ENCODE data around the gene RFX4. TPM values are rescaled to one million over a fixed set of nuclear protein-coding genes. Genes with fewer than 3 reads are reported as not detected.
"Not testable (repeated sequence)": the region's sequence is repeated elsewhere in the genome, so short reads cannot be mapped to it uniquely, and the experiment has no call there.

Gene RFX4
- total and polyA plus RNA-seq, 2 donors from 2014 or later: not detected

- H3K9ac ChIP-seq (ENCODE audit: low read length in 3 of 3): no peak overlapping the region
- intact Hi-C loops (cut with DNase I): no loop called here
- H3K4me1 ChIP-seq (ENCODE audit: control insufficient read depth in 2 of 3, insufficient read depth in 2 of 3, low read depth in 1 of 3, low read length in 3 of 3): no peaks in the 10 kb centered on the region
- H3K9me3 ChIP-seq (ENCODE audit: control insufficient read depth in 2 of 3, insufficient read depth in 1 of 3, low read length in 3 of 3): peaks cover 0 to under 1% (median 0%) of the 10 kb centered on the region in 3 donors
- H3K4me3 ChIP-seq (ENCODE audit: low read length in 3 of 3): no peak overlapping the region
- DNase-seq (no peak), FAIRE-seq (no peak)
- H3K36me3 ChIP-seq (ENCODE audit: control insufficient read depth in 2 of 3, insufficient read depth in 3 of 3, low read length in 3 of 3): no peaks in the 10 kb centered on the region
- no peak overlapping the region for H3K27ac ChIP-seq (ENCODE audit: low read depth in 2 of 2, low read length in 2 of 2)
- no peaks in the 10 kb centered on the region for H3K27me3 ChIP-seq (ENCODE audit: control insufficient read depth, insufficient read depth, low read length)
- TF ChIP-seq, protein P1, sequence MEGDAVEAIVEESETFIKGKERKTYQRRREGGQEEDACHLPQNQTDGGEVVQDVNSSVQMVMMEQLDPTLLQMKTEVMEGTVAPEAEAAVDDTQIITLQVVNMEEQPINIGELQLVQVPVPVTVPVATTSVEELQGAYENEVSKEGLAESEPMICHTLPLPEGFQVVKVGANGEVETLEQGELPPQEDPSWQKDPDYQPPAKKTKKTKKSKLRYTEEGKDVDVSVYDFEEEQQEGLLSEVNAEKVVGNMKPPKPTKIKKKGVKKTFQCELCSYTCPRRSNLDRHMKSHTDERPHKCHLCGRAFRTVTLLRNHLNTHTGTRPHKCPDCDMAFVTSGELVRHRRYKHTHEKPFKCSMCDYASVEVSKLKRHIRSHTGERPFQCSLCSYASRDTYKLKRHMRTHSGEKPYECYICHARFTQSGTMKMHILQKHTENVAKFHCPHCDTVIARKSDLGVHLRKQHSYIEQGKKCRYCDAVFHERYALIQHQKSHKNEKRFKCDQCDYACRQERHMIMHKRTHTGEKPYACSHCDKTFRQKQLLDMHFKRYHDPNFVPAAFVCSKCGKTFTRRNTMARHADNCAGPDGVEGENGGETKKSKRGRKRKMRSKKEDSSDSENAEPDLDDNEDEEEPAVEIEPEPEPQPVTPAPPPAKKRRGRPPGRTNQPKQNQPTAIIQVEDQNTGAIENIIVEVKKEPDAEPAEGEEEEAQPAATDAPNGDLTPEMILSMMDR (IDR thresholded peaks at IDR 0.05; ENCODE audit: borderline replicate concordance, extremely low read depth, insufficient read depth): no peak
Observed at GRCh38 chr12:106605254-106605653, 22.4 kb downstream of the RFX4 start.

DNA sequence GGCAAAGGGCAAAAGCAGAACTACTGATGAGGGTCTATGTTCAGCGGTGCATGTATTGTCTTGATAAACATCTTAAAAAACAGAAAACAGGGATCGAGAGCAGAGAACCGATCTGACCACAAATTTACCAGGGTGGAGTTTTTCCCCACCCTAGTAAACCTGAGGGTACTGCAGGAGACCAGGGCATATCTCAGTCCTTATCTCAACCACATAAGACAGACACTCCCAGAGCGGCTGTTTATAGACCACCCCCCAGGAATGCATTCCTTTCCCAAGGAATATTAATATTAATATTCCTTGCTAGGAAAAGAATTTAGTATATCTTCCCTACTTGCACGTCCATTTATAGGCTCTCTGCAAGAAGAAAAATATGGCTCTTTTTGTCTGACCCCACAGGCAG is 37.8 kb downstream of the RFX4 start:
- H3K4me1 ChIP-seq (ENCODE audit: control insufficient read depth in 2 of 3, insufficient read depth in 2 of 3, low read depth in 1 of 3, low read length in 3 of 3); DNase-seq; H3K27ac ChIP-seq (ENCODE audit: low read depth in 2 of 2, low read length in 2 of 2); H3K4me3 ChIP-seq (ENCODE audit: low read length in 3 of 3); H3K27me3 ChIP-seq (ENCODE audit: control insufficient read depth, insufficient read depth, low read length); FAIRE-seq; H3K9ac ChIP-seq (ENCODE audit: low read length in 3 of 3); intact Hi-C loops (cut with DNase I); H3K36me3 ChIP-seq (ENCODE audit: control insufficient read depth in 2 of 3, insufficient read depth in 3 of 3, low read length in 3 of 3): not testable (repeated sequence)
- H3K9me3 ChIP-seq (ENCODE audit: control insufficient read depth in 2 of 3, insufficient read depth in 1 of 3, low read length in 3 of 3): peaks cover 0 to 12% (median 2%) of the 10 kb centered on the region in 3 donors

DNA sequence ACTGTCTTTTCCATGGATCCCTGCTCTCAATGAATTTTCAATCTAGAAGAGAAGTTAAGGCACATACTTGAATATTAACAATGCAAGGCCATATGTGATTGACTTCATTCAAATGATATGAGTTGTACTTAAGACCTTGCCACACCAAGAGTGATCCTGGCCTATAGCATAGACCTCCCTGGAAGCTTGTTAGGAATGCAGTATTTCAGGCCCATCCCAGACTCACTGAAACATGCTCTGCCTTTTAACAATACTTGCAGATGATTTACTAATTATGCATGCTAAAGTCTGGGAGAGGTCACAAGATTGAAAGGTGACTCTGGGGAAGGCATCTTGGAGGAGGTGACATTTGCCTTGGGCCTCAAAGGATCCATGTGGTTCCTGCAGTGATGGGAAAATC is 43.2 kb downstream of the RFX4 start:
- Histone ChIP-seq H3K36me3 (ENCODE audit: control insufficient read depth in 2 of 3, insufficient read depth in 3 of 3, low read length in 3 of 3) (no peaks in the 10 kb centered on the region), H3K9me3 (ENCODE audit: control insufficient read depth in 2 of 3, insufficient read depth in 1 of 3, low read length in 3 of 3) (peaks cover 0 to 3% (median 0%) of the 10 kb centered on the region in 3 donors), H3K27ac (ENCODE audit: low read depth in 2 of 2, low read length in 2 of 2) (no peak overlapping the region), H3K27me3 (ENCODE audit: control insufficient read depth, insufficient read depth, low read length) (no peaks in the 10 kb centered on the region), H3K9ac (ENCODE audit: low read length in 3 of 3) (no peak overlapping the region), H3K4me1 (ENCODE audit: control insufficient read depth in 2 of 3, insufficient read depth in 2 of 3, low read depth in 1 of 3, low read length in 3 of 3) (no peaks in the 10 kb centered on the region), H3K4me3 (ENCODE audit: low read length in 3 of 3) (no peak overlapping the region)
- FAIRE-seq (no peak), DNase-seq (no peak)
- intact Hi-C loops (cut with DNase I): no loop called here
- TF ChIP-seq, protein P1 (IDR thresholded peaks at IDR 0.05; ENCODE audit: borderline replicate concordance, extremely low read depth, insufficient read depth): no peak

DNA sequence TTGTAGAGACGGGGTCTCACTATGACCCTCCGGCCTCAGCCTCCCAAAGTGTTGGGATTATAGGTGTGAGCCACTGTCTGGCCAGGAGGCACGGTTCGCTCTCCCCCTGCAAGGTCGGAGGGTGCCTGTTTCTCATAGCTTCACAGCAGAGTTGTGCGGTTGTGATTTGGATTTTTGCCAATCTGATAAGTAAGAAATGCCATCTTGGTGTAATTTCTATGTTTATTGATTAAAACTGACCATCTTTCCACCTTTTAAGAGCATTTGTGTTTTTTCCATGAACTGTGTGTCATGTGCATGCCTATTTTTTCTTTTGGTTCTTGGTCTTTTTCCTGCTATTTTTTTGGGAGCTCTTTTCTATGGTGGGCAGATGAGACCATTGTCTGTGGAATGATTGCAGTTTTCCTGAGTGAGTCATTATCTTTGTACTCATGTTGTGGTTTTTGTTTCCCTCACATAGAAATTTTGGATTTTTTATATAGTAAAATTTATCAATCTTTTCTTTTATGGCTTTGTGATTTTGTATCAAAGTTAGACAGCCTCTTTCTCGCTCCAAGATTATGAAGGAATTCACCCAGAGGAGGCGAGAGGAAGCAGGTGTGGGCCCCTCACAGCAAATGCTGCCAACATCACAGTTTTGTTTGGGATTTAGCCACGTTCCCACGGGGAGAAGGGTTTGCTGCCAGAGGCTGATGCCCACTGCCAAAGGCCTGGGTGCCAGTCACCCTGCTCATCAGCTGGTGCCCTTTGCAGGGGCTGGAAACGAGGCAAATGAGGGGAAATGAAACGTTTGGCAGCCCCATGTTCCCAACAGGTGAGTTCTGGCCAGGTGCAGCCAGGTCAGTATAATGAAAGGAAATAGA is 47.2 kb downstream of the RFX4 start:
- Histone ChIP-seq H3K27ac (ENCODE audit: low read depth in 2 of 2, low read length in 2 of 2) (no peak overlapping the region), H3K4me1 (ENCODE audit: control insufficient read depth in 2 of 3, insufficient read depth in 2 of 3, low read depth in 1 of 3, low read length in 3 of 3) (no peaks in the 10 kb centered on the region), H3K4me3 (ENCODE audit: low read length in 3 of 3) (no peak overlapping the region), H3K9ac (ENCODE audit: low read length in 3 of 3) (no peak overlapping the region), H3K27me3 (ENCODE audit: control insufficient read depth, insufficient read depth, low read length) (no peaks in the 10 kb centered on the region), H3K36me3 (ENCODE audit: control insufficient read depth in 2 of 3, insufficient read depth in 3 of 3, low read length in 3 of 3) (no peaks in the 10 kb centered on the region), H3K9me3 (ENCODE audit: control insufficient read depth in 2 of 3, insufficient read depth in 1 of 3, low read length in 3 of 3) (no peaks in the 10 kb centered on the region)
- intact Hi-C loops (cut with DNase I): no loop called here
- FAIRE-seq (no peak), DNase-seq (no peak)
- TF ChIP-seq, protein P1 (IDR thresholded peaks at IDR 0.05; ENCODE audit: borderline replicate concordance, extremely low read depth, insufficient read depth): no peak
